ENCODE measurements around the gene EPG5. TPM values are rescaled to one million over a fixed set of nuclear protein-coding genes. Genes with fewer than 3 reads are reported as not detected.

The EPG5 gene
- total RNA-seq, 2 experiments from 2014 or later: 15.3 to 19.0 TPM

GRCh38 chr18:45940724-45941123, 26.4 kb downstream of the EPG5 start:
- Mint-ChIP-seq H3K4me1 (ENCODE audit: low read depth) (peaks cover 38% of the 10 kb centered on the region), H3K27ac (no peak overlapping the region), H3K4me3 (no peak overlapping the region), H3K27me3 (no peaks in the 10 kb centered on the region), H3K9me3 (no peaks in the 10 kb centered on the region), H3K36me3 (ENCODE audit: low read depth) (peaks cover 63% of the 10 kb centered on the region)
- POLR2A ChIA-PET: no interaction called here
- CTCF ChIA-PET: interaction anchor here (1.3 kb wide), 1 partner anchor 13 kb away, joined by 5 read pairs; no protein-coding TSS in a partner anchor
- no peak for ATAC-seq
- no peak for DNase-seq
- TF ChIP-seq CTCF (IDR thresholded peaks at IDR 0.05): no peak
- intact Hi-C loops (cut with micrococcal nuclease): no loop called here

- no peak overlapping the region for H3K27ac Mint-ChIP-seq
- peaks cover 40% of the 10 kb centered on the region for H3K4me1 Mint-ChIP-seq (ENCODE audit: low read depth)
- H3K36me3 Mint-ChIP-seq (ENCODE audit: low read depth): peaks cover 58% of the 10 kb centered on the region
- CTCF ChIA-PET: interaction anchor here (1.1 to 2.9 kb wide), 2 partner anchors 58 to 134 kb away, joined by 3 to 19 read pairs; no protein-coding TSS in a partner anchor
- intact Hi-C loops (cut with micrococcal nuclease): loop anchor here (5.0 to 10.0 kb wide), 2 partner anchors 33 to 136 kb away; partner anchors contain the start of gene PSTPIP2
- no peaks in the 10 kb centered on the region for H3K9me3 Mint-ChIP-seq
- no peak for TF ChIP-seq CTCF (IDR thresholded peaks at IDR 0.05)
- H3K27me3 Mint-ChIP-seq: no peaks in the 10 kb centered on the region
- ATAC-seq (no peak), DNase-seq (no peak)
- POLR2A ChIA-PET: interaction anchor here (1.1 kb wide), 1 partner anchor 13 kb away, joined by 3 read pairs; no protein-coding TSS in a partner anchor
- H3K4me3 Mint-ChIP-seq: no peak overlapping the region
Observed at GRCh38 chr18:45939236-45939635, 27.9 kb downstream of the EPG5 start.

GRCh38 chr18:45938488-45938935, 28.6 kb downstream of the EPG5 start:
- TF ChIP-seq CTCF (IDR thresholded peaks at IDR 0.05): no peak
- Mint-ChIP-seq H3K9me3 (no peaks in the 10 kb centered on the region), H3K27me3 (no peaks in the 10 kb centered on the region), H3K4me3 (no peak overlapping the region), H3K27ac (peak overlapping the region; percentile 17), H3K4me1 (ENCODE audit: low read depth) (peaks cover 40% of the 10 kb centered on the region), H3K36me3 (ENCODE audit: low read depth) (peaks cover 53% of the 10 kb centered on the region)
- intact Hi-C loops (cut with micrococcal nuclease): loop anchor here (5.0 to 10.0 kb wide), 2 partner anchors 34 to 136 kb away; partner anchors contain the start of gene PSTPIP2
- ChIA-PET POLR2A (interaction anchor here (0.6 to 1.1 kb wide), 2 partner anchors 14 to 31 kb away, joined by 3 read pairs; no protein-coding TSS in a partner anchor), CTCF (interaction anchor here (0.7 to 2.9 kb wide), 6 partner anchors 24 to 137 kb away, joined by 3 to 19 read pairs (median 3); no protein-coding TSS in a partner anchor)
- ATAC-seq (peak; percentile 81), DNase-seq (no peak)

- no peaks in the 10 kb centered on the region for H3K27me3 Mint-ChIP-seq
Observed at GRCh38 chr18:45935591-45936335, 31.4 kb downstream of the EPG5 start.

More at GRCh38 chr18:45935591-45936335, 31.4 kb downstream of the EPG5 start:
- DNase-seq (no peak), ATAC-seq (peak; percentile 59)
- peak overlapping the region; percentile 31 for H3K27ac Mint-ChIP-seq
- ChIA-PET POLR2A (no interaction called here), CTCF (interaction anchor here (1.3 kb wide), 1 partner anchor 10 kb away, joined by 4 read pairs; no protein-coding TSS in a partner anchor)
- peaks cover 33% of the 10 kb centered on the region for H3K4me1 Mint-ChIP-seq (ENCODE audit: low read depth)
- peaks cover 45% of the 10 kb centered on the region for H3K36me3 Mint-ChIP-seq (ENCODE audit: low read depth)
- TF ChIP-seq CTCF (IDR thresholded peaks at IDR 0.05): no peak
- no peak overlapping the region for H3K4me3 Mint-ChIP-seq
- H3K9me3 Mint-ChIP-seq: no peaks in the 10 kb centered on the region
- intact Hi-C loops (cut with micrococcal nuclease): loop anchor here (5.0 to 10.0 kb wide), 2 partner anchors 37 to 139 kb away; partner anchors contain the start of gene PSTPIP2

Data from activated CD8-positive, alpha-beta T cell treated with anti-CD3 and anti-CD28 coated beads for 36 hours (primary cell).